Effector CD8-positive, alpha-beta T cell (primary cell): ENCODE measurements around the gene CDY2B.
"Not testable (repeated sequence)": the region's sequence is repeated elsewhere in the genome, so short reads cannot be mapped to it uniquely, and the experiment has no call there.

Experiments used
- DNase-seq: peaks from one replicate; lab custom pipeline; 2025; lab: John Stamatoyannopoulos, UW
- total RNA-seq, 4 experiments: gene quantifications; one replicate each; lab custom pipeline; 2026; lab: John Stamatoyannopoulos, UW

The CDY2B gene
- 0 reads per million in 4 experiments for total RNA-seq

GRCh38 chrY:17880120-17880519 lies at the start of gene CDY2B:
TSS of gene CDY2B (minus strand) at chrY:17880220. CDS start at chrY:17879892, 328 bp downstream.
- DNase-seq, result not testable (repeated sequence)

- DNase-seq, result not testable (repeated sequence)
Measured at GRCh38 chrY:17908009-17908408, 28.0 kb upstream of the CDY2B start.

- not testable (repeated sequence) for DNase-seq
Measured at GRCh38 chrY:17907351-17907750, 27.3 kb upstream of the CDY2B start.

GRCh38 chrY:17881697-17882096 lies 1.7 kb upstream of the CDY2B start:
- DNase-seq, result not testable (repeated sequence)

- not testable (repeated sequence) for DNase-seq
Measured at GRCh38 chrY:17876767-17877166, 3.3 kb downstream of the CDY2B start.

GRCh38 chrY:17875401-17875800 lies 4.6 kb downstream of the CDY2B start:
- not testable (repeated sequence) for DNase-seq

GRCh38 chrY:17871194-17871903 lies 8.7 kb downstream of the CDY2B start:
- not testable (repeated sequence) for DNase-seq

- DNase-seq, result not testable (repeated sequence)
Measured at GRCh38 chrY:17870737-17871136, 9.3 kb downstream of the CDY2B start.

GRCh38 chrY:17867850-17868249 lies 12.2 kb downstream of the CDY2B start:
- not testable (repeated sequence) for DNase-seq

GRCh38 chrY:17860634-17861033 lies 19.4 kb downstream of the CDY2B start:
- not testable (repeated sequence) for DNase-seq

- DNase-seq, result not testable (repeated sequence)
Measured at GRCh38 chrY:17856963-17857848, 22.8 kb downstream of the CDY2B start.

- DNase-seq, result not testable (repeated sequence)
Measured at GRCh38 chrY:17856508-17856907, 23.5 kb downstream of the CDY2B start.

GRCh38 chrY:17849131-17849530 lies 30.9 kb downstream of the CDY2B start:
- not testable (repeated sequence) for DNase-seq

- not testable (repeated sequence) for DNase-seq
Measured at GRCh38 chrY:17832149-17832548, 47.9 kb downstream of the CDY2B start.
